Kidney epithelial cell (primary cell): ENCODE measurements around the gene ABCB11. TPM values are rescaled to one million over a fixed set of nuclear protein-coding genes. Genes with fewer than 3 reads are reported as not detected.

Experiments used
- DNase-seq: peaks from one replicate; pipeline ENCODE4 v3.0.0-alpha.2; 2010; ENCODE audit warnings: low read depth
- H3K27me3 ChIP-seq: 2 replicates; pipeline ENCODE4 v1.6.0; 2011; ENCODE audit warnings: low read length; ENCODE audit not compliant: control insufficient read depth, insufficient read depth
- H3K36me3 ChIP-seq: 2 replicates; pipeline ENCODE4 v1.5.1; 2011; ENCODE audit warnings: low read length; ENCODE audit not compliant: control insufficient read depth, insufficient read depth
- H3K4me3 ChIP-seq: 2 replicates; pipeline ENCODE4 v1.5.1; 2011; ENCODE audit warnings: low read depth, mild to moderate bottlenecking, control low read depth, low read length
- total RNA-seq: library from RNA; depleted of rRNA; stranded (reverse); fragments of >200 nt; gene quantifications from 2 replicates; pipeline ENCODE4 v1.2.3, GENCODE V29; 2015
- TF ChIP-seq, protein P1 (sequence below): IDR thresholded peaks from 2 replicates; pipeline ENCODE4 v1.5.1; 2011; ENCODE audit warnings: mild to moderate bottlenecking, moderate library complexity, low read length, control low read depth, inconsistent platforms; ENCODE audit not compliant: insufficient read depth, poor library complexity, severe bottlenecking

The ABCB11 gene
- total RNA-seq, 1 donor from 2014 or later = not detected

DNA sequence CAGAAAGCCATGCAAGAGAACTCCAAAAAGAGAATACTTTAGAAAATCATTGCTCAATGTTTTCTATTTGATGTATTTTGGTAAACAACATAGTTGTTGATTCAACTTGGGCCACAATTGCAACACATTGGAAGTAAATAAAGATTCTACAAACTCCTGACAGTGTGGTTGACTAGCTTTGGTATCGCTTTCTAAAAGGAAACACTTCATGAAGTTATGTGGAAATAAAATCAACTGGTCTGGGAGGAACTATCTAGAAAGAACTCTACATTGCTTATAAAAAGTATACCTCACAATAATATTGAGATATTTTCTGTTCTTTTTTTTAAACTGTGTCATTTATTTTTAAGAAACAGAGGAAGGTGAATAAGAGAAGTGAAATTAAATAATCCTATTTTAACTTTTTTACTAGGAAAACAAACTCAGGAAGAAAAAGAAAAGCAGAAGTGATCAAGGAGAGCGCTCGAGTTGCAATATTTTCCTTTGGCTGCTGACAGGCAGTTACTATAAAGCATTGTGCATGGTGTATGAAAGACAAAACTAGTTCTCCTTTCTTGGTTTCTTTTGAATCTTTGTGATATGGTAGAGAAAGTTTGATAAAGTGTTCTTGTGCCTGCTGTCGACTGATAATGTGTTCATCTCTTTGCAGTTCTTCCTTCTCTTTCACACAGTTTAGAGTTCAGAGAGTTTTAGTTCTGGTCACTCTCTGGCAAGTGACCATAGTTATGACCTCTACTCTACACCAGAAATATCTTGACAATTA lies 41.2 kb upstream of the ABCB11 start:
- Histone ChIP-seq H3K4me3 (no peak overlapping the region), H3K27me3 (no peaks in the 10 kb centered on the region), H3K36me3 (no peaks in the 10 kb centered on the region)
- DNase-seq = no peak
- TF ChIP-seq, protein P1, sequence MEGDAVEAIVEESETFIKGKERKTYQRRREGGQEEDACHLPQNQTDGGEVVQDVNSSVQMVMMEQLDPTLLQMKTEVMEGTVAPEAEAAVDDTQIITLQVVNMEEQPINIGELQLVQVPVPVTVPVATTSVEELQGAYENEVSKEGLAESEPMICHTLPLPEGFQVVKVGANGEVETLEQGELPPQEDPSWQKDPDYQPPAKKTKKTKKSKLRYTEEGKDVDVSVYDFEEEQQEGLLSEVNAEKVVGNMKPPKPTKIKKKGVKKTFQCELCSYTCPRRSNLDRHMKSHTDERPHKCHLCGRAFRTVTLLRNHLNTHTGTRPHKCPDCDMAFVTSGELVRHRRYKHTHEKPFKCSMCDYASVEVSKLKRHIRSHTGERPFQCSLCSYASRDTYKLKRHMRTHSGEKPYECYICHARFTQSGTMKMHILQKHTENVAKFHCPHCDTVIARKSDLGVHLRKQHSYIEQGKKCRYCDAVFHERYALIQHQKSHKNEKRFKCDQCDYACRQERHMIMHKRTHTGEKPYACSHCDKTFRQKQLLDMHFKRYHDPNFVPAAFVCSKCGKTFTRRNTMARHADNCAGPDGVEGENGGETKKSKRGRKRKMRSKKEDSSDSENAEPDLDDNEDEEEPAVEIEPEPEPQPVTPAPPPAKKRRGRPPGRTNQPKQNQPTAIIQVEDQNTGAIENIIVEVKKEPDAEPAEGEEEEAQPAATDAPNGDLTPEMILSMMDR = no peak

GRCh38 chr2:169071455-169071854 lies 40.3 kb upstream of the ABCB11 start:
- H3K27me3 ChIP-seq = no peaks in the 10 kb centered on the region
- TF ChIP-seq, protein P1 = no peak
- no peak for DNase-seq
- H3K4me3 ChIP-seq = no peak overlapping the region
- H3K36me3 ChIP-seq = no peaks in the 10 kb centered on the region

GRCh38 chr2:169069833-169070232 lies 38.7 kb upstream of the ABCB11 start:
- TF ChIP-seq, protein P1 = no peak
- H3K36me3 ChIP-seq = no peaks in the 10 kb centered on the region
- H3K4me3 ChIP-seq = no peak overlapping the region
- DNase-seq = no peak
- no peaks in the 10 kb centered on the region for H3K27me3 ChIP-seq

DNA sequence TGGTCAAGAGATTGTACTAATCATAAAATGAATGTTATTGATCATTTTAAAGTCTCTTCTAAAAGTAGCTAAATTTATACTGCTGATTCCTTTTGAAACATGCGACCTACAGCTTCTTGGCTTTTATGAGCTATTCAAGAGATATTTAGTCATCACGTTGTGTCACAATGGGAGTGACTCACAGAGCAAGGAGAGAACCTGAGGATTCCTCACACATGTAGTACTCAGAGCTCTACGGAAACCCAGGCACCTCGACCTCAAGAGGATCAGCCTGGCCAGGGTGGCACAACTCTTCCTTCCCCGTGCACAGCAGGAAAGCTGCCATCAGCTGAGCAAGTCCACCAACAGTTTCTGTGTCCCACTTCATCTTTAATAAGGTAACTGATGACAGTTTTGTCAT lies 38.2 kb upstream of the ABCB11 start, which contains the start of gene DHRS9:
Gene DHRS9 (plus strand): TSS at position 223 of the 400 bp plus-strand sequence. CDS start 12,019 bp downstream, outside the sequence.
- Histone ChIP-seq H3K27me3 (no peaks in the 10 kb centered on the region), H3K4me3 (no peak within 1 kb of the TSS), H3K36me3 (no peaks in the 10 kb centered on the region)
- TF ChIP-seq, protein P1 = no peak
- peak; percentile 86 for DNase-seq

GRCh38 chr2:169066897-169067296 lies 35.8 kb upstream of the ABCB11 start:
- TF ChIP-seq, protein P1 = no peak
- Histone ChIP-seq H3K4me3 (no peak overlapping the region), H3K27me3 (no peaks in the 10 kb centered on the region), H3K36me3 (no peaks in the 10 kb centered on the region)
- DNase-seq = no peak
